HG03575 (cell line): ENCODE data around the gene SHISA6.

ENCODE experiments used
- ATAC-seq: cut with Tn5 transposase; IDR thresholded peaks from one replicate; pipeline ENCODE4 v1.9.1; 2021; ENCODE audit not compliant: unreplicated experiment, insufficient number of reproducible peaks, low FRiP score; ENCODE audit errors: extremely low read depth

The SHISA6 gene

DNA sequence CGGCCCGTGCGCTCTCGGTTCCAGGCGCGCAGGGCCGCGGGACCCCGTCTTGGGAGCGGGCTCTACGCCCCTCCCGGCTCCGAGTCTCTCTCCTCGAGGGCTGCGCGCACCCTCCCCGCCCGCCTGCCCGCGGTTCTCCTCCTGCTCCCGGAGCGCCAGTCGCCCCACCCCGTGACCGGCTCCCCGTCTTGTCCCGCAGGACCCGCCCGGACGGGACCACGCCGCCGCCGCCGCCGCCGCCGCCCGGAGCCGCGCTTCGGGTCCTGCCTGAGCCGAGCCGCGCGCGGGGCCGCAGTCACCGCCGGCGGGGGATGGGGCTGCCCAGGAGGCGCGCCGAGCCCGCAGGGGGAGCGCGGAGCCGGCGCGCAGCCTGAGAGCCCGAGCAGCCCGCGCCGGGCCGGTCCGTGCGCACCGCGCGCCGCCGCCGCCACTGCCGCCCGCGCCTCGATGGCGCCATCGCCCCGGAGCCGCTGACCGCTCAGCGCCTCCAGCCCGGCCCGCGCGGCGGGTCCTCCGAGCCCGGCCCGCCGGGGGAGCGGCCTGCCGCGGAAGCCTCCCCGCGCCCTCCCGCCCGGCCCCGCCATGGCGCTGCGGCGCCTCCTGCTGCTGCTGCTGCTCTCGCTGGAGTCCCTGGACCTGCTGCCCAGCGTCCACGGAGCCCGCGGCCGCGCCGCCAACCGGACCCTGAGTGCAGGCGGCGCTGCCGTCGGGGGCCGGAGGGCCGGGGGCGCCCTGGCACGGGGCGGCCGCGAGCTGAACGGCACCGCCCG is at the start of gene SHISA6:
TSS of gene SHISA6 (plus strand) at position 373 of the 770 bp plus-strand sequence.
- ATAC-seq, result no peak

DNA sequence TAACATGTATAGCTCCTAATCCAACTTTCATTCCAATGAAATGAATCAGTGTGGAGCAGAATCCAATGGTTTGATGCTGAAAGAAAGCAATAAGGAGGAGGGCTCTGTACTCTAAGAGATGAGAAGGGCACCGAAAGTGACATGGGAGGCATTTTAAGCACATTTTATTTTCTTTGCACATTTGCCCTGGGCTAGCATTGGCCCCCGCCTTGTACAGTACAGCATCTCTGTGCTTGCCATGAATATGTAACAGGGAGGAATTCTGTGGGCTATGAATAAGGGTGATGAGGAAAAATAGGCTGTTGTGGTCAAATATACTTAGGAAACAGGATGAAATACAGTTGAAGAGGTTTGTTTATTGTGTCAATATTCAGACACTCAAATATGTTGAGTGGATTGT is 45.2 kb upstream of the SHISA6 start:
- no peak for ATAC-seq

DNA sequence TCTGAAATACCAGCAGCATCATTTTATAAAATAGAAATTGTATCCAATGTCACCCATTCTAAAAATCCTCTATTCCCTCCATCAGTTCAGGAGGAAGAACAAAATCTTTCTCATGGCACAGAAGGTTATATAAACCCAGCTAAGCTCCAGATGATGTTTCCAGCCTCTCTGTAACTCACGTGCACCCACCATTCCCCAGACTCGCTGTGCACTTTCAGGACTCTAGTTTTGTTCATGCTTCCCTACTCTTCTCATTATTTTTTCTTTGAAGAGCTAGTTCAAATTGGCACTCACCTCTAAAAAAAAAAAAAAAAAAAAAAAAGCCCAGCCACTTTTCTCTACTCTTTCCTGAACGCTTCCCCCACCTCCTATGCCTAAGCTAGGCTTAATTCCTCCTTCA is 36.0 kb upstream of the SHISA6 start:
- ATAC-seq, result no peak

DNA sequence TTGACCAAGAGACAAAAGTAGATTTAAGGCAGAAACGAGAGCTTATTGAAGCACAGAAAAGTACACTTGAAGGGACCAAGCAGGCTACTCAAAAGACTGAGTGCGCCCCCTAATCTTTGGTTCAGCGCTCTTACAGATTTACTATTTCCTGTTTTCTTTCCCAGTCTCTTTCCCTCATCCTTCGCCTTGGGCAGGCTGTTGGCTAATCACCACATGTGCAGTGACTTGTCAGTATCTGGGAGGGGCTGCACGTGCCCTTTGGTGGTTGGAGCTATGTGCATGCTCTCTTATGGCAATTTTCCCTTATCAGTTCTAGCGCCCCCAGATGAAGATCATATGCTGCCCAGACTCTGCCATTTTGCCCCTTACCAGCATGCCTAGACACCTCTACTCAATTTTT is 35.4 kb upstream of the SHISA6 start:
- no peak for ATAC-seq

DNA sequence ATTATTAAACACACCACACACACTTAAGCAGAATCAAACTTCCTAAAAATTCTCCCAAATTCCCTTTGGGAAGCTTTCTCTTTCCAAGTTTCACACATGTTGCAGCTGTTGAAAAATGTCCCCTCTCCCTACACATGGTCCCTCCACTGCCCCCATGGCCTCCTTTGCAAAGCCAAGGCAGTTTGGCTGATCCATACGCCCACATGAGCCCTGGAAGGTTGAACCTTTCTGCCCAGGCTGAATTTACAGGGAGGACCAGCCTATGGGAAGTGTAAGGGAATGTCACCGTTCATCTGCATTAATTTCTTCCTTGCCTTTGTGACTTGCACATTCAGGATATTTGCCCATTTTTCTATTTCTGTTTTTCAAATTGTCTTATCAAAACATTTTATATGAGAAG is 31.1 kb upstream of the SHISA6 start:
- no peak for ATAC-seq

DNA sequence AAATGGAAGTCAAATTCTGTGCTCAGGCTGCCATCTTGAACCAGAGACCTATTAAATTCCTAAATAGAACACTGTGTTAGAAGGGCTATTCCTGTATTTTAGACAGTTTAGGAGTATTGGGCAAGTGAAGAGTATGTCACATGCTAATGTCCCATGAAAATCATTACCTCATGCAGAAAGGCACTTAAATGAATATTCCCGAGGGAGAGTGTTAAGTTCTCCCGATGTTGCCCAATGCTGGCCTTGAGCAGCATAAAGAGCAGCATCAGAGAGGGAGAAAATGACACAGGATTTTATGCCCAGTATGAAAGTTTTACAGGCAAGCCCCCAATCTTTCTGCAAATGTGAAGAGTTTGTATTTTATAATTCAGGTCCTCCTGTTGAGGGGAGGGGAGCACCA is 28.2 kb upstream of the SHISA6 start:
- ATAC-seq, result no peak

DNA sequence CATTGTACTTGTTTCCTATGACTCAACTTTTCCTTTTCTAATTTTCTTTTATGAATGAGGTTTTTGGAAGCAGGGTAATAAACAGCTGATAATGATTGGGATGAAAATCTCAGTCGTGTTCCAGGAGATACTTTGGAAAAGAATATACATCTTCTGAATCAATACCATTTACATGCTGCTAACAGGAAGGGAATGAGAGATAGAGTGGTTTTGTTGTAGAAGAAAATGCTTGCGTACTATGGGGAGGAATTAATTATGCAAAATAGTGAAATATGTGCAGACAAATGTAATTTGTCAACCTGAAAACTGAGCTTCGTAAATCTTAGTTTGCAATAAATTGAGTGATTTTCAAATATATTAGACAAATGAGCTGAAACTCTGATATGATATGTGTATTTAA is 24.0 kb upstream of the SHISA6 start:
- no peak for ATAC-seq

DNA sequence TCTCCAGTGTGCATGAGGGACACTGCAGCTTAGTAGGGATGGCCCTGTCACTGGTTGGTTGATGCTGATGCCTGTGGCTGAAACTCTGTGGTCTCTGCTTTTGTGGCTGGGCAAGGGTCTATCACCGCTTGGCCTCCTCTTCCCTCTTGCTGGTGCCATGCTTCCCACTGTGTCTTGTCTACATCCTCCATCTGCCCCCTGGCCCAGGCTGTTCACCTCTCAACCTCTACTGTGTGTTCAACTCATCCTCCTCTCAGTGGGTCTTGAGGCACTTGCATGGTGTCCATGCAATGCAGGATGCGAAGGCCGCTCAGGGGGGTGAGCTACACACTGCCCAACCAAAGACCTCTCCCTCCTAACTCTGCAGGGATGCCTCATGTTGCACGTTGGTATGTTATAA is 19.8 kb upstream of the SHISA6 start:
- ATAC-seq, result no peak

DNA sequence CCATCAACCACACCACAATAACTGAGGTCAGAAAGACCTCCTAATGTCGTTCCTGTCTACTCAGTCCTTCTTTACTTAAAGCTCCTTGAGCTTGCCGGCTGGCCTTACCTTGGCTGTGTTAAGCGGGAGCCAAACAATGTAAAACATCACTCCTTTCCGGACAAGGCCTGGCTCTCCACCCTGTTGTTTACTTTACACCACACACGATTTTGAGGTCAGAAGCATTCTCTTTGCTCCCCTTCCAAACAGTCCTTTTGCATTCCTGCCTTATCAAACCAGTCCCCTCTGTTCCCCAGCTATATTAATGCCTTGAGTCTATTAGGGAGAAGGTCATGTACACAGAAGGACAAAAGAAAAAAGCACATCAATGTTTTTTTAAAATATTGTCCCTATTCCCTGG is 19.3 kb upstream of the SHISA6 start:
- no peak for ATAC-seq

DNA sequence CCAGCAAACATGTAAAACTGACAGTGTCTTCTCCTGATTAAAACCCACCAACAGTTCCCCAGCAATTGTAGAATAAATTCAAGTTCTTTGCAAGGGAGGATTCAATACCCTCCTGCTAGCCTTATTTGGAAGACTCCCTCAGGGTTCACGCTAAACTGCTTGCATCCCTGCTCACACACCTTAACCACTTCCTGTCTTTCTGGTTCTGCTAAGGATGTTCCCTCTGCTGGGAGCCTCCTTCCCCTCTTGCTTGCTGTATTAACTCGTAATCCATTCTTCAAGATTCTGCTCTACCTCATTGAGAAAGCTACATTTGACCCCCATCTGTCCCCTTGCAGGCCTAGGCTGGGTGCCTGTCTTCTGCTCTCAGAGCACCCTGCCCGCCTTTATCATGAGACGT is 2.3 kb upstream of the SHISA6 start:
- no peak for ATAC-seq

DNA sequence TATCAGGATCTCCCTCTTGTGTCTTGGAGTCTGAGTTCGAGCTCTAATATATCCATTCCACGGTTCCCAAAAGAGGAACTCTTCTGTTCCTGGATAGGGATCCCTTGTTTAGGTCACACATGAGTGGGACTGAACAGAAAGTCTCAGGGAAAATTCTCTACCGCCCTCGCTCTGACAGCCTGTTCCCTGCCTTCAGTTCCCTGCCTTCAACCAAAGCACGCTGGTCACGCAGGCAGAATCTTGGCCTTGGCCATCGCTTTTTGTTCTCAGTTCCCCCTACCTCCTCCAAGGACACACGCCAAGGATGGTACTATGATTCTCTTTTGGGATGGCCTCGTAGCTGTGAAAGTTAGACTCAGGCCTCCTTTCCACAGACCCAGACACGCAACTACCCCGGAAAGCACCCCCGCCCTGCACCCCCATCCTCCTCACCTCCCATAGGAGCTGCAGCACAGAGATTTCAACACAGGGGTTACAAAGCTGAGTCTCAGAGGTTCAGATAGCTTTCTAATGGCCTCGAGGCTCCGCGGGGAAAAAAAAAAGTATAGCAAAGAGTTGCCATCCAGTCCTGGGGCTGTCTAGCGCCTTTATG is 1.5 kb upstream of the SHISA6 start:
- ATAC-seq, result no peak

DNA sequence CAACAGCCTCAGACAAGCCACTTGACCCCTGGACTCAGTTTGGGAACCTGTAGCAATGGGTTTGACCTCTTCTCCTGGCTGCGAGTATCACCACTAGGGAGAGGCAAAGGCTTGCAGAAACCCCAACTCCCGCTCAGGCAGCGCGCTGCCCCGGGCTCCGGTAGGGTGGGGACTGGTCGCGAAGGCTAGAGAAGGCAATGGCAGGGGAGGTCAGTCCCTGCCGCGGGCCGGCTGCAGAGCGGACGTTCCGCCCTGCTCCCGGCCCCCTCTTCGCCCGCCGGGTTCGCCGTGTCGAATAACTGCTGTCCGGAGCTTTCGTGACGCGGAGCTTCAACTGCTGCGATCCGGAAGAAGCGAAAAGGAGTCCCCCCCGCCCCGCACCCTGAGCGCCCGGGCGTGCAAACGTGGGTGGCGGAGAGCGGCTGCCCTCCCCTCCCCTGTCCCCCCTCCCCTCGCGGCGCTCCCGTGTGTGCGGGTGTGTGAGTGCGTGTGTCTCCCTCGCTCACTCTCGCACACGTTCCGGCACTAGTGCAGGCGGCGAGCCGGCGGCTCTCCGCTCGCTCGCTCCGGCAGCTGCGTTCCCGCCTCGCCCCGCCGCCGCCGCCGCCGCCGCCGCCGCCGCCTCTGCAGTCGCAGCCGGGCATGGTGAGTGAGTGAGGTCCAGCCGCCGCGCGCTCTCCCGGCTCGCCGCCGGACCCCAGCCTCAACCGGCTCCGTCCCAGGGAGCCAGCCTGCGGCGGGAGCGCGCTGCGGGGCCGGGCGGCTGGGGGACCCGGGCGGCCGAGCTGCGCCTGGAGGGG is 772 bp upstream of the SHISA6 start:
- ATAC-seq, result no peak

DNA sequence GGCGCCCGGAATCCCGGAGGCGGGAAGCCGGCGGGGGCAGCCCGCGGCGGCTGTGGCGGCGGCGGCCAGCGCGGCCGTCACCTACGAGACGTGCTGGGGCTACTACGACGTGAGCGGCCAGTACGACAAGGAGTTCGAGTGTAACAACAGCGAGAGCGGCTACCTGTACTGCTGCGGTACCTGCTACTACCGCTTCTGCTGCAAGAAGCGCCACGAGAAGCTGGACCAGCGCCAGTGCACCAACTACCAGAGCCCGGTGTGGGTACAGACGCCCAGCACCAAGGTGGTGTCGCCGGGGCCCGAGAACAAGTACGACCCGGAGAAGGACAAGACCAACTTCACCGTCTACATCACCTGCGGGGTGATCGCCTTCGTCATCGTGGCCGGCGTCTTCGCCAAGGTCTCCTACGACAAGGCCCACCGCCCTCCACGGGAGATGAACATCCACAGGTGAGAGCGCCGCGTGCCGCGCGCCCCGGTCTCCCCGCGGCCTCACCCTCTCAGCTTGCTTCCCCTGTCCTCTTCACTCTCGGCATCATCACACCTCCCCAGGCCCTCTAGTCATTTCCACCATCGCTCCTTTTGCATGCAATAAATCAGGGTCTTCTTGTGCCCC is 706 bp downstream of the SHISA6 start:
- no peak for ATAC-seq

DNA sequence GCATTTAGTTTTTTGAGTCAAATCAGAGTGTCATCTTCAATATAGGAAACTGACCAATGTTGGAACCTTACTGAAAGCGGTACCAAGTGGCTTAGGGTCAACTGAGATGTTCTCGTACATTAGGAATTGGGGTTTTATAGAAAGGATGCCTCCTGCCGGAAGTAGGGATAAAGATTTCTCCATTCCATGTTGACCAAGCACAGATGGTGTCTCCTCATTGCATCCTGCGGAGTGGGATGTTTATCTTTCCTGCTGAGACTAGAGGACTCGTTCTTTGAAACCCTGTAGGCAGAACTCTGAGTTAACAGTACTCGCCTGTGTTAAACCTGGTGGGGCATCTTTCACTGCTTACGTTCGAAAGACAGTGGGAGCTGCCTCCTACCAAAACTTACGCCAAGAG is 1.4 kb downstream of the SHISA6 start:
- ATAC-seq, result no peak

DNA sequence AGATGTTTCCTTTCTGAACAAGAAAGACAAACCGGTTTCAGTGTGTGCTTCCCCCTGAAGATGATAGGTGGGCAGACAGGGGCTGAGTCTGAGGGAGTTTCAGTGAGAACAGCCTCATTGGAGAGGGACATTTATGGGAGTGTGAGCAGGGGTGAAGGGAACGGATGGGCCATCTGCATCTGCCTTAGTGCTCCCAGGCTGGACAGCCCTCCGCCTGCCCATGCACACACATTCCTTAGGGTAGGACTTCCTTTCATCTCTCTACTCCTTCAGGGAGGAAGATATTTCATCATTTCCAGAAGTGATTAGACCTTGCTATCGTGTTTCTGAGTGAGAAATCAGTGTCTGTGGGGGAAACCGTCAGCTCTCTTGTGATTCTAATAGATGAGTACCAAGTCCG is 3.8 kb downstream of the SHISA6 start:
- ATAC-seq, result no peak

DNA sequence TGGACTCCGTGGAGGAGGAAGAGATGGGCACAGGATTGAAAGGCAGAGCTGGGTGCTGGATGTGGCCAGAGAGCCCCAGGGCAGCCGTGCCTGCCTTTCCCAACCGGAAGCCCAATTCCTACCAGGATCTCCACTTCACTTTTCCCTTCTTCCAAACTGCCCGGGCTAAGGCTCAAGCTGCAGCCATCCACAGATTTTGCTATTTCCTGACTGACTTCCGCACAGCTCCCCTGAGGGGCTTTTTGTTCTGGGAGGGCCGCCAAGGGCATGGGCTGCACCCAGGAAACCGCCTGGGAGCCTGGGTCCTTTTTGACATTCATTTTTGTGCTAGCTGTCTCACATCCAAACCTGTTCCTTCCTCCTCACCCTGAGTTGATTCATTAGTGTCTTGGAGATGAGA is 4.2 kb downstream of the SHISA6 start:
- ATAC-seq, result no peak

DNA sequence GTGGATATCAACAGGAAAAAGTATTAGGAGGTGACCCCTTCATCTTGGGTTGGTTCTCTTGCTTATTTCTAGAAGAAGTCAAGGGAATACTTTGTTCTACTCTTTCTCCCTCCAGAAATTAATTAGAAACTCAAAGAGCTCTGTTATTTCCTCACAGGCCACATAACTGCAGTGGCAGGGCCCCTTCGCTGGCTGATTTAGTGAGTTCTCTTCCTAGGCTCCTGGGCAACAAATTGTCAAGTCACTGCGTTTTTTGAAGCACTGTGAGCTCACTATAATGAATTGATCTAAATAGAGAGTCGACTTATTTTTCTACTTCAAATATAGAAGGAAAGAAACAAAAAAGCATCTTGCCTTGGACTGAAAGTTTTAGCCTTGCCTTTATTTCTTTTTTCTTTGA is 4.8 kb downstream of the SHISA6 start:
- ATAC-seq, result no peak

DNA sequence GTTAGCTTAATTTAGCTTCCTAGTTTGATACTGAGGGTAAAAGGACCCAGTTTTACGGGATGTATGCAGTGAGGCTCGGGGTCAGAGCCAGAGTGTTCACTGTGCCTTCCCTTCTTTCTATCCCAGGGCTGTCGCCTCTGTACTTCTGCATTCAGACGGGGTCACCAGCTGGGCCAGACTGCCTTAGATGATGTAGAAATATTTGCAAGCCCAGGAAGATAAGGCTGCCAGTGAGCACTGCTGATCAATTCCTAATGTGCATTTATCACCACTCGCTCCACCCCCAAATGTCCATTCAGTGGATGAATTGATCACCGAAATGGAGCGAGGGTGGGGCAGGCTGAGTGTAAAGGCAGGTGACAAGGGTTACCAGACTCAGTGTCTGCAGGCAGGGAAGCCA is 9.1 kb downstream of the SHISA6 start:
- no peak for ATAC-seq

DNA sequence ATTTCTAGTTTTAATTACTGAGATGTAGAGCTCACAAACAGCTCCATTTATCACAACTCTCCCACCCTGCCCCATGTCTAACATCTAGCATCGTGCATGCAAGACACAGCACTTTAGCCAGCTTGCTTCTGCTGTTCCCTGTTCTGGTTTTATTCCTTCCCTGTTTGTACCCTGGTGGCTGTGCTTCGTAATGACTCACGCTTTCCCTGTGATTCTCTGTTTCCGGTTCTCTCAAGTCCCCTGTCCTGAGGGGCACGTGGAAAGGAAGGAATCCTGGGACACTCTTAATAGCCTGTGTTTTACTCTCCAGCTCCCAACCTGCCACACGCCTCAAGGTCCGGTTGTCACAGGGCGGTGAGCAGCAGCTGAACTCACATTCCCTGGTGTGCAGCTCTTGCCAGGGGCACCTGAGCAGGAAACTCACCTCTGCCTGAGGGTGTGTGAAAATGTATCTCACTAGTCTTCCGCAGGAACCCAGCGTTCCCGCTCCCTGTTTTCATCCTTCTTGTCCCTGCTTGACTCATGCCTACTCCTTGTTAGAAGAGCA is 10.6 kb downstream of the SHISA6 start:
- no peak for ATAC-seq

DNA sequence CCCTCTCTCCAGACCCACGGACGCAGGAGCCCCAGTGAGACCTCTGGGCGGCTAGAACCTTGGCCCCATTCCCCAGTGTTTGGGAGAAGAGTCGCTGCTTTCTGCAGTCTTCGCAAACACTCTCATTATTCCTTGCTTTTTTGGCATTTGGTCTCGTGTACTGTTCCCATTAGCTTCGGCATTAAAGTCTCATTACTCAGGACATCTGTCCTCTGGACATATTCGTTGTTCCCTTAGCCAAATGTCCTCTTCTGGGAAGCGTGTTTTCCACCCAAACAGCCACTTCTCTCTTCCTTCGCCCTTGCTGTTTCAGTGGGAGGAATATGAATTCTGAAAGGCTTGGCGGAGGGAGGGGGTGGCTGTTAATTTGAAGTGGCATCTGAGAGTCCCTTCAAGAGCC is 11.1 kb downstream of the SHISA6 start:
- ATAC-seq, result no peak
